Measurements from ENCODE around the gene ST7L. TPM values are rescaled to one million over a fixed set of nuclear protein-coding genes. Genes with fewer than 3 reads are reported as not detected.
A peak's percentile ranks its signal among the peaks of the same experiment; 100 is the strongest.

Gene ST7L
- total and polyA plus RNA-seq, 2 of the 4 experiments (the other 2 are of a cell fraction): 7.7 to 14.7 TPM

- no peak overlapping the region for H4K8ac ChIP-seq (ENCODE audit: low read depth in 2 of 2, low read length in 2 of 2)
- in situ Hi-C loops (cut with MboI; ENCODE audit: low sequenced_read_pairs): loop anchor here (5.0 kb wide), 2 partner anchors 112 to 222 kb away; no protein-coding TSS in a partner anchor
- no peak overlapping the region for H3K23ac ChIP-seq (ENCODE audit: low read depth, low read length)
- CTCF ChIA-PET: interaction anchor here (0.6 to 2.2 kb wide), 11 partner anchors 14 to 256 kb away, joined by 3 to 18 read pairs (median 3); no protein-coding TSS in a partner anchor
- no peak overlapping the region for H2BK20ac ChIP-seq (ENCODE audit: low read depth, low read length)
- no peak overlapping the region for H3K27ac ChIP-seq (ENCODE audit: insufficient read depth, low read length)
- no peak overlapping the region for H2AK5ac ChIP-seq (ENCODE audit: low read depth, low read length)
- H2BK15ac ChIP-seq (ENCODE audit: low read depth, low read length): no peak overlapping the region
- no peaks in the 10 kb centered on the region for H3K9me3 ChIP-seq (ENCODE audit: control insufficient read depth, insufficient read depth, low read length)
- H3K56ac ChIP-seq (ENCODE audit: extremely low read depth, insufficient read depth, low read length): no peak overlapping the region
- H3K14ac ChIP-seq (replicated peaks; ENCODE audit: low read depth, low read length): no peak overlapping the region
- intact Hi-C loops (cut with micrococcal nuclease): loop anchor here (1.0 kb wide), 3 partner anchors 112 to 223 kb away; no protein-coding TSS in a partner anchor
- BruUV-seq (replicated peaks): no TSS peak
- 60% methylated on average over 1 of the region's 6 CpGs; no CpG with 5 or more reads in 1 of the 2 experiments for WGBS, 2 experiments (ENCODE audit: extremely low coverage in 2 of 2, insufficient read length in 1 of 2)
- DNase-seq (peak; percentile 64), ATAC-seq (ENCODE audit: low read depth) (peak; percentile 19; the same call in 1 of the 2 replicates)
- H2BK120ac ChIP-seq (ENCODE audit: low read depth, low read length): no peak overlapping the region
- H3K9me1 ChIP-seq (ENCODE audit: insufficient read depth, low read length): no peaks in the 10 kb centered on the region
- dilution Hi-C loops (cut with HindIII; ENCODE audit: low sequenced_read_pairs, unreplicated experiment): no loop called here
- H3K9ac ChIP-seq (ENCODE audit: low read depth, low read length): no peak overlapping the region
- H3K4ac ChIP-seq (ENCODE audit: low read depth, low read length): no peak overlapping the region
- H4K20me1 ChIP-seq (ENCODE audit: insufficient read depth, low read length): no peaks in the 10 kb centered on the region
- H3K4me1 ChIP-seq (ENCODE audit: control insufficient read depth, insufficient read depth, low read length): no peaks in the 10 kb centered on the region
- POLR2A ChIA-PET (ENCODE audit: unreplicated experiment): interaction anchor here (0.7 kb wide), 1 partner anchor 220 kb away, joined by 4 read pairs; no protein-coding TSS in a partner anchor
- peaks cover 14 to 57% of the 10 kb centered on the region in 2 experiments for H3K79me1 ChIP-seq (ENCODE audit: low read depth in 1 of 2, low read length in 2 of 2)
- no peak overlapping the region for H3K18ac ChIP-seq (ENCODE audit: low read depth, low read length)
- no peak overlapping the region for H3K4me3 ChIP-seq (ENCODE audit: insufficient read depth, low read depth, low read length)
- no peaks in the 10 kb centered on the region for H3K27me3 ChIP-seq (ENCODE audit: control insufficient read depth, insufficient read depth, low read length)
- TF ChIP-seq SMC3 (IDR thresholded peaks at IDR 0.05; ENCODE audit: low read depth, low read length) (peak; percentile 81), RAD21 (IDR thresholded peaks at IDR 0.05; ENCODE audit: low read length) (peak; percentile 80), CTCF (conservative IDR thresholded peaks at IDR 0.05; ENCODE audit: low read depth, low read length) (peak; percentile 82), FOS (IDR thresholded peaks at IDR 0.05; ENCODE audit: low read depth, low read length) (no peak), CHD1 (IDR thresholded peaks at IDR 0.05; ENCODE audit: low read depth, low read length) (no peak), MXI1 (IDR thresholded peaks at IDR 0.05; ENCODE audit: borderline replicate concordance, low read depth, low read length) (no peak), POLR2A (IDR thresholded peaks at IDR 0.05; ENCODE audit: low read depth, low read length) (0 out of 2 replicates have a peak, but pooled peaks have one; percentile 41)
- H2BK5ac ChIP-seq (ENCODE audit: low read depth, low read length, poor library complexity, severe bottlenecking): peak overlapping the region; percentile 41
- H2AK9ac ChIP-seq (replicated peaks; ENCODE audit: low read depth, low read length, poor library complexity): no peak overlapping the region
- H3K36me3 ChIP-seq (ENCODE audit: control insufficient read depth, insufficient read depth, low read length): peaks cover 21% of the 10 kb centered on the region
- H2AFZ ChIP-seq (replicated peaks; ENCODE audit: low read length, poor library complexity): no peak overlapping the region
- H4K91ac ChIP-seq (ENCODE audit: insufficient read depth, low read depth, low read length): no peak overlapping the region
- no peak overlapping the region for H4K5ac ChIP-seq (ENCODE audit: low read depth, low read length)
- H3K4me2 ChIP-seq (ENCODE audit: low read depth, low read length): no peak overlapping the region
Observed at GRCh38 chr1:112614460-112615065, 4.4 kb downstream of the ST7L start.

All from IMR-90 (cell line).